Measurements from ENCODE around the gene PRAME. TPM values are rescaled to one million over a fixed set of nuclear protein-coding genes. Genes with fewer than 3 reads are reported as not detected.

Gene PRAME
- total RNA-seq, 1 donor from 2014 or later, result not detected

GRCh38 chr22:22556995-22557925 lies 1.8 kb downstream of the PRAME start:
- H3K36me3 Mint-ChIP-seq (ENCODE audit: insufficient read depth), result no peaks in the 10 kb centered on the region
- no peak for TF ChIP-seq CTCF (IDR thresholded peaks at IDR 0.05; ENCODE audit: unreplicated experiment)
- H3K27me3 Mint-ChIP-seq, result peaks cover 36% of the 10 kb centered on the region
- H3K9me3 Mint-ChIP-seq (ENCODE audit: low read depth), result no peaks in the 10 kb centered on the region
- no peak overlapping the region for H3K27ac Mint-ChIP-seq
- no peak for DNase-seq (ENCODE audit: low spot score, unreplicated experiment)
- no peaks in the 10 kb centered on the region for H3K4me1 Mint-ChIP-seq (ENCODE audit: low read depth)
- no peak overlapping the region for H3K4me3 Mint-ChIP-seq (ENCODE audit: low read depth)

- peaks cover 30% of the 10 kb centered on the region for H3K27me3 Mint-ChIP-seq
- H3K36me3 Mint-ChIP-seq (ENCODE audit: insufficient read depth), result no peaks in the 10 kb centered on the region
- H3K9me3 Mint-ChIP-seq (ENCODE audit: low read depth), result no peaks in the 10 kb centered on the region
- no peak overlapping the region for H3K27ac Mint-ChIP-seq
- no peak overlapping the region for H3K4me3 Mint-ChIP-seq (ENCODE audit: low read depth)
- DNase-seq (ENCODE audit: low spot score, unreplicated experiment), result no peak
- no peaks in the 10 kb centered on the region for H3K4me1 Mint-ChIP-seq (ENCODE audit: low read depth)
- TF ChIP-seq CTCF (IDR thresholded peaks at IDR 0.05; ENCODE audit: unreplicated experiment), result no peak
Measured at GRCh38 chr22:22556578-22556977, 2.5 kb downstream of the PRAME start.

- no peaks in the 10 kb centered on the region for H3K36me3 Mint-ChIP-seq (ENCODE audit: insufficient read depth)
- no peak for DNase-seq (ENCODE audit: low spot score, unreplicated experiment)
- no peaks in the 10 kb centered on the region for H3K4me1 Mint-ChIP-seq (ENCODE audit: low read depth)
- no peak for TF ChIP-seq CTCF (IDR thresholded peaks at IDR 0.05; ENCODE audit: unreplicated experiment)
- H3K9me3 Mint-ChIP-seq (ENCODE audit: low read depth), result no peaks in the 10 kb centered on the region
- no peak overlapping the region for H3K4me3 Mint-ChIP-seq (ENCODE audit: low read depth)
- H3K27ac Mint-ChIP-seq, result no peak overlapping the region
- peaks cover 37% of the 10 kb centered on the region for H3K27me3 Mint-ChIP-seq
Measured at GRCh38 chr22:22555596-22555995, 3.5 kb downstream of the PRAME start.

- H3K9me3 Mint-ChIP-seq (ENCODE audit: low read depth), result no peaks in the 10 kb centered on the region
- no peaks in the 10 kb centered on the region for H3K36me3 Mint-ChIP-seq (ENCODE audit: insufficient read depth)
- H3K4me1 Mint-ChIP-seq (ENCODE audit: low read depth), result no peaks in the 10 kb centered on the region
- DNase-seq (ENCODE audit: low spot score, unreplicated experiment), result no peak
- peaks cover 41% of the 10 kb centered on the region for H3K27me3 Mint-ChIP-seq
- TF ChIP-seq CTCF (IDR thresholded peaks at IDR 0.05; ENCODE audit: unreplicated experiment), result no peak
- H3K4me3 Mint-ChIP-seq (ENCODE audit: low read depth), result no peak overlapping the region
- H3K27ac Mint-ChIP-seq, result no peak overlapping the region
Measured at GRCh38 chr22:22554587-22555284, 4.3 kb downstream of the PRAME start.

- no peak for TF ChIP-seq CTCF (IDR thresholded peaks at IDR 0.05; ENCODE audit: unreplicated experiment)
- no peak overlapping the region for H3K27ac Mint-ChIP-seq
- H3K36me3 Mint-ChIP-seq (ENCODE audit: insufficient read depth), result no peaks in the 10 kb centered on the region
- H3K9me3 Mint-ChIP-seq (ENCODE audit: low read depth), result no peaks in the 10 kb centered on the region
- H3K27me3 Mint-ChIP-seq, result peaks cover 48% of the 10 kb centered on the region
- H3K4me3 Mint-ChIP-seq (ENCODE audit: low read depth), result no peak overlapping the region
- no peaks in the 10 kb centered on the region for H3K4me1 Mint-ChIP-seq (ENCODE audit: low read depth)
- DNase-seq (ENCODE audit: low spot score, unreplicated experiment), result no peak
Measured at GRCh38 chr22:22553735-22554586, 5.1 kb downstream of the PRAME start.

All from progenitor cell of endocrine pancreas (in vitro differentiated cells).